Liver (tissue), 9 donors: Measurements from ENCODE around the gene CA14. TPM values are rescaled to one million over a fixed set of nuclear protein-coding genes. Genes with fewer than 3 reads are reported as not detected.
"Not testable (repeated sequence)": the region's sequence is repeated elsewhere in the genome, so short reads cannot be mapped to it uniquely, and the experiment has no call there.

Experiments used
- DNase-seq: peaks from one replicate; pipeline ENCODE4 v3.0.0-alpha.2; 2017; ENCODE audit warnings: low spot score
- H3K27ac ChIP-seq, 2 donors: one replicate each; pipeline ENCODE4 v1.7.0; 2013; ENCODE audit warnings: inconsistent platforms in 2 of 2, low read length in 2 of 2, control low read depth in 1 of 2, low read depth in 1 of 2, mild to moderate bottlenecking in 1 of 2
- H3K27me3 ChIP-seq, 4 donors: one replicate each; pipeline versions ENCODE4 v1.6.1 to v1.7.0; 2013; ENCODE audit warnings: low read length in 3 of 4, inconsistent platforms in 1 of 4, mild to moderate bottlenecking in 1 of 4, moderate library complexity in 1 of 4; ENCODE audit not compliant: control insufficient read depth in 4 of 4, insufficient read depth in 4 of 4
- H3K36me3 ChIP-seq, 4 donors: one replicate each; pipeline versions ENCODE4 v1.6.1 to v1.7.0; 2013; ENCODE audit warnings: low read length in 3 of 4, mild to moderate bottlenecking in 3 of 4, low read depth in 1 of 4, moderate library complexity in 1 of 4; ENCODE audit not compliant: control insufficient read depth in 4 of 4, insufficient read depth in 3 of 4
- H3K4me1 ChIP-seq, 4 donors: one replicate each; pipeline versions ENCODE4 v1.6.1 to v1.7.0; 2013; ENCODE audit warnings: low read length in 3 of 4, mild to moderate bottlenecking in 3 of 4, moderate library complexity in 1 of 4; ENCODE audit not compliant: control insufficient read depth in 4 of 4, insufficient read depth in 4 of 4
- H3K4me3 ChIP-seq, 3 donors: one replicate each; pipeline versions ENCODE4 v1.6.1 to v1.7.0; 2013; ENCODE audit warnings: low read length in 3 of 3, control low read depth in 1 of 3, low read depth in 1 of 3, mild to moderate bottlenecking in 1 of 3
- H3K9ac ChIP-seq, 2 donors: one replicate each; pipeline ENCODE4 v1.7.0; 2013; ENCODE audit warnings: low read length in 2 of 2, mild to moderate bottlenecking in 2 of 2, moderate library complexity in 2 of 2, control low read depth in 1 of 2, low read depth in 1 of 2
- H3K9me3 ChIP-seq, 4 donors: one replicate each; pipeline versions ENCODE4 v1.6.1 to v1.7.0; 2013; ENCODE audit warnings: low read length in 3 of 4; ENCODE audit not compliant: control insufficient read depth in 4 of 4
- ATF3 ChIP-seq: IDR thresholded peaks from 2 replicates; pipeline ENCODE4 v1.6.1; 2016; ENCODE audit warnings: antibody characterized with exemption
- CTCF ChIP-seq: fragments of 150-350 bp; IDR thresholded peaks from 2 replicates; pipeline ENCODE4 v1.5.1; 2017; ENCODE audit warnings: improper control_type of control experiment, low read depth, low read length; ENCODE audit not compliant: missing input control
- EGR1 ChIP-seq, 2 donors: IDR thresholded peaks; 2 replicates each; pipeline ENCODE4 v1.6.1; 2016 to 2018; ENCODE audit warnings: antibody characterized with exemption in 2 of 2, low read depth in 2 of 2
- FOXA1 ChIP-seq: IDR thresholded peaks from 2 replicates; pipeline ENCODE4 v1.6.1; 2016; ENCODE audit warnings: antibody characterized with exemption
- FOXA2 ChIP-seq: IDR thresholded peaks from 2 replicates; pipeline ENCODE4 v1.6.1; 2016; ENCODE audit warnings: antibody characterized with exemption
- GABPA ChIP-seq, 2 donors: IDR thresholded peaks in 1 of 2; conservative IDR thresholded peaks in 1 of 2; 2 replicates each; pipeline ENCODE4 v1.6.1; 2016; ENCODE audit warnings: antibody characterized with exemption in 2 of 2, mild to moderate bottlenecking in 1 of 2, moderate library complexity in 1 of 2
- HNF4A ChIP-seq, 2 donors: conservative IDR thresholded peaks; 2 replicates each; pipeline ENCODE4 v1.6.1; 2016; ENCODE audit warnings: antibody characterized with exemption in 2 of 2, mild to moderate bottlenecking in 2 of 2
- HNF4G ChIP-seq: IDR thresholded peaks from 2 replicates; pipeline ENCODE4 v1.6.1; 2016; ENCODE audit warnings: antibody characterized with exemption
- JUND ChIP-seq, 2 donors: IDR thresholded peaks; 2 replicates each; pipeline ENCODE4 v1.6.1; 2016; ENCODE audit warnings: antibody characterized with exemption in 2 of 2
- NR2F2 ChIP-seq: IDR thresholded peaks from 2 replicates; pipeline ENCODE4 v1.6.1; 2016; ENCODE audit warnings: antibody characterized with exemption
- RAD21 ChIP-seq, 2 donors: IDR thresholded peaks; 2 replicates each; pipeline ENCODE4 v1.6.1; 2016; ENCODE audit warnings: antibody characterized with exemption in 2 of 2, mild to moderate bottlenecking in 2 of 2
- REST ChIP-seq: IDR thresholded peaks from 2 replicates; pipeline ENCODE4 v1.6.1; 2016; ENCODE audit warnings: antibody characterized with exemption, mild to moderate bottlenecking
- RXRA ChIP-seq, 2 donors: IDR thresholded peaks; 2 replicates each; pipeline ENCODE4 v1.6.1; 2017 to 2018; ENCODE audit warnings: antibody characterized with exemption in 2 of 2, mild to moderate bottlenecking in 1 of 2
- SP1 ChIP-seq: IDR thresholded peaks from 2 replicates; pipeline ENCODE4 v1.6.1; 2018; ENCODE audit warnings: antibody characterized with exemption, mild to moderate bottlenecking
- TAF1 ChIP-seq: conservative IDR thresholded peaks from 2 replicates; pipeline ENCODE4 v1.6.1; 2016; ENCODE audit warnings: antibody characterized with exemption, mild to moderate bottlenecking
- YY1 ChIP-seq: IDR thresholded peaks from 2 replicates; pipeline ENCODE4 v1.6.1; 2016; ENCODE audit warnings: antibody characterized with exemption, mild to moderate bottlenecking
- WGBS: extraction: QIAGEN DNeasy Blood & Tissue Kit; methylation state at CpG from one replicate; pipeline ENCODE4 v1.1.7; 2013; 5-methylcytosine and 5-hydroxymethylcytosine counted together
- polyA plus RNA-seq, 2 donors: library from polyadenylated mRNA; stranded (reverse) in 1 of 2; unstranded in 1 of 2; fragments of 200-250 nt in 1 of 2; fragments of >200 nt in 1 of 2; fragmentation: Nextera tagmentation in 1 of 2; extraction: Ambion mirVana in 1 of 2; gene quantifications; one replicate each; pipeline versions ENCODE4 v1.2.1 to v1.2.3, GENCODE V29; 2013 to 2015
- total RNA-seq, 2 donors: library from RNA; depleted of rRNA; stranded (reverse); fragments of >200 nt; gene quantifications; one replicate each; pipeline ENCODE4 v1.2.3, GENCODE V29; 2014
- donor health status: healthy.
- donor health status: healthy.
- donor health status: healthy.
- donor health status: healthy.
- donor health status: healthy.

Gene CA14
- total and polyA plus RNA-seq, 4 donors = 0.22 to 2.7 (median 1.2) TPM

- Histone ChIP-seq H3K4me3 (no peak overlapping the region), H3K36me3 (peaks cover 5 to 22% (median 16%) of the 10 kb centered on the region in 4 donors), H3K27me3 (no peaks in the 10 kb centered on the region), H3K9me3 (no peaks in the 10 kb centered on the region), H3K9ac (no peak overlapping the region), H3K4me1 (no peaks in the 10 kb centered on the region), H3K27ac (no peak overlapping the region)
- WGBS = 82% methylated on average over 2 of the region's 2 CpGs
- no peak for DNase-seq
- no peak for TF ChIP-seq TAF1
- TF ChIP-seq FOXA2 = no peak
- no peak for TF ChIP-seq YY1
- TF ChIP-seq NR2F2 = no peak
- TF ChIP-seq REST = no peak
- no peak for TF ChIP-seq RXRA (IDR thresholded peaks at IDR 0.05)
- no peak for TF ChIP-seq HNF4A (conservative IDR thresholded peaks at IDR 0.05)
- TF ChIP-seq FOXA1 = no peak
- TF ChIP-seq RAD21 (IDR thresholded peaks at IDR 0.05) = no peak
These were observed 45.3 kb downstream of the CA14 start for GRCh38 chr1:150302902-150303301.

- WGBS = 97% methylated on average over 9 of the region's 9 CpGs
- not testable (repeated sequence) for H3K9me3 ChIP-seq, H3K4me3 ChIP-seq, H3K4me1 ChIP-seq, DNase-seq, H3K27ac ChIP-seq, H3K27me3 ChIP-seq, H3K9ac ChIP-seq
- H3K36me3 ChIP-seq = peaks cover 1 to 12% (median 6%) of the 10 kb centered on the region in 4 donors
These were observed 51.0 kb downstream of the CA14 start for GRCh38 chr1:150308585-150308984.

- Histone ChIP-seq H3K36me3 (peaks cover 1 to 12% (median 6%) of the 10 kb centered on the region in 4 donors), H3K4me1 (no peaks in the 10 kb centered on the region), H3K4me3 (no peak overlapping the region), H3K9ac (no peak overlapping the region), H3K27me3 (no peaks in the 10 kb centered on the region), H3K27ac (no peak overlapping the region), H3K9me3 (no peaks in the 10 kb centered on the region)
- DNase-seq = no peak
- WGBS = 88% methylated on average over 10 of the region's 10 CpGs
- TF ChIP-seq HNF4G (no peak), SP1 (no peak), GABPA (IDR thresholded peaks at IDR 0.05 in 1 of 2, conservative IDR thresholded peaks at IDR 0.05 in 1 of 2) (no peak), JUND (IDR thresholded peaks at IDR 0.05) (no peak), EGR1 (IDR thresholded peaks at IDR 0.05; ENCODE audit: low read depth in 2 of 2) (no peak), FOXA1 (no peak), CTCF (no peak), HNF4A (conservative IDR thresholded peaks at IDR 0.05) (no peak), ATF3 (no peak), FOXA2 (no peak), TAF1 (no peak), RXRA (IDR thresholded peaks at IDR 0.05) (no peak), NR2F2 (no peak), RAD21 (IDR thresholded peaks at IDR 0.05) (no peak), REST (no peak), YY1 (no peak)
These were observed 52.4 kb downstream of the CA14 start for GRCh38 chr1:150309758-150310508.
